Stimulated activated CD4-positive, alpha-beta T cell treated with anti-CD3 and anti-CD28 coated beads, Interleukin-1b, Interleukin-23, amount 100 ng/mL, for 48 hours (primary cell): Measurements from ENCODE around the gene PDE6C.

Experiments
- DNase-seq: peaks from one replicate; pipeline ENCODE4 v3.0.0-alpha.2; 2020

The PDE6C gene

DNA sequence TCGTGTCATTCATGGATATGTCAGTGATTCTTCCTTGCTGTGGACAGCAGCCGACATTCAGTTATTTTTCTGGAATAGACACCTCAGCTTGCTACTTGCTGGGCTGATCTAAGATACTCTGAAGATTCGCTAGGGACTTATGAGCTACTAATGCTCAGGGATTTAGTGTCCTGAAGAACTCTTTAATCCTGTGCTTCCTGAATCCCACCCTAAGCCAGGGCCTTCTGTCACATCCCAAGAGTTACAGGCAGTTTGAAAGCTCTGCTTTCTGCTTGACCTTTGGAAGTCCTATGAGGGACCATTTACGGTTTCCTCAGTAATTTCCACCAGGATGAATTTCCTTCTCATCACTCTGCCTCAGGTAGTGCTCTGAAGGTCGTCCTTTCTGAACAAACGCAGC, at the start of gene PDE6C:
Gene PDE6C (plus strand): TSS at position 227 of the 400 bp plus-strand sequence. CDS start 189 bp downstream, outside the sequence.
- no peak for DNase-seq

DNA sequence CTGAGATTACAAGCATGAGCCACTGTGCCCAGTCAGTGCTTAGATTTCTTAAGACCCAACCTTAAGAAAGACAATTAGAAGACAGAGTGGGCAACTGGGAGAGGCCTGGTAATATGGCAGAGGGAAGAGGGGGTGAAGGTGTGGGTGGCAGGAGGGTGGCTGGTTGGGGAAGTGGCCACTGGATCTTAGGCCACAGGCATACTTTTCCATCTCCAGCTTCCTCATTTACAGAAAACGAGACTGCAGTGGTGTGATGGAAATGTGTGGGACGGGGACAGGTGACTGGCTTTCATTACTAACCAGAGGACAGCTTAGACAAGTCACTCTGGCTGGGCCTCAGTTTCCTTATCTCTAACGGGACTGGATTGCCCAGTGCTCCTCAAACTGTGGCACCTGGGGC, 46.9 kb upstream of the PDE6C start:
- DNase-seq, result no peak

DNA sequence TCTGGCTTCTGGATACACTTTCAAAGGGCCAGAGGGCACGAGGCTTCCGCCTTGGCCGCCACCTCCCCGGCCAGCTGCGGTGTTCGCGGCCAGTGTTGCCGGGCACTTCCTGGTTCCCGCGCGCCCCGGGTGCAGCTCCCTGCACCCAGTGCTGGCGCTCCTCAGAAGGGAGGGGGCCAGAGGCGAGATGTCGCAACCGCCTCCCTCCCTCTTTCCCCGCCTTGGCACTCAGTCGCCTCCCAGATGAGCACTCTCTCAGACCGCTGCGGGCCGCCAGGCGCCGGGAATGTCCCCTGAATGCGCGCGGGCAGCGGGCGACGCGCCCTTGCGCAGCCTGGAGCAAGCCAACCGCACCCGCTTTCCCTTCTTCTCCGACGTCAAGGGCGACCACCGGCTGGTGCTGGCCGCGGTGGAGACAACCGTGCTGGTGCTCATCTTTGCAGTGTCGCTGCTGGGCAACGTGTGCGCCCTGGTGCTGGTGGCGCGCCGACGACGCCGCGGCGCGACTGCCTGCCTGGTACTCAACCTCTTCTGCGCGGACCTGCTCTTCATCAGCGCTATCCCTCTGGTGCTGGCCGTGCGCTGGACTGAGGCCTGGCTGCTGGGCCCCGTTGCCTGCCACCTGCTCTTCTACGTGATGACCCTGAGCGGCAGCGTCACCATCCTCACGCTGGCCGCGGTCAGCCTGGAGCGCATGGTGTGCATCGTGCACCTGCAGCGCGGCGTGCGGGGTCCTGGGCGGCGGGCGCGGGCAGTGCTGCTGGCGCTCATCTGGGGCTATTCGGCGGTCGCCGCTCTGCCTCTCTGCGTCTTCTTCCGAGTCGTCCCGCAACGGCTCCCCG, 45.7 kb upstream of the PDE6C start, which contains the start of gene FFAR4:
Gene FFAR4 (plus strand): TSS at position 231 of the 842 bp plus-strand sequence. CDS start 56 bp downstream, at position 287.
- no peak for DNase-seq

DNA sequence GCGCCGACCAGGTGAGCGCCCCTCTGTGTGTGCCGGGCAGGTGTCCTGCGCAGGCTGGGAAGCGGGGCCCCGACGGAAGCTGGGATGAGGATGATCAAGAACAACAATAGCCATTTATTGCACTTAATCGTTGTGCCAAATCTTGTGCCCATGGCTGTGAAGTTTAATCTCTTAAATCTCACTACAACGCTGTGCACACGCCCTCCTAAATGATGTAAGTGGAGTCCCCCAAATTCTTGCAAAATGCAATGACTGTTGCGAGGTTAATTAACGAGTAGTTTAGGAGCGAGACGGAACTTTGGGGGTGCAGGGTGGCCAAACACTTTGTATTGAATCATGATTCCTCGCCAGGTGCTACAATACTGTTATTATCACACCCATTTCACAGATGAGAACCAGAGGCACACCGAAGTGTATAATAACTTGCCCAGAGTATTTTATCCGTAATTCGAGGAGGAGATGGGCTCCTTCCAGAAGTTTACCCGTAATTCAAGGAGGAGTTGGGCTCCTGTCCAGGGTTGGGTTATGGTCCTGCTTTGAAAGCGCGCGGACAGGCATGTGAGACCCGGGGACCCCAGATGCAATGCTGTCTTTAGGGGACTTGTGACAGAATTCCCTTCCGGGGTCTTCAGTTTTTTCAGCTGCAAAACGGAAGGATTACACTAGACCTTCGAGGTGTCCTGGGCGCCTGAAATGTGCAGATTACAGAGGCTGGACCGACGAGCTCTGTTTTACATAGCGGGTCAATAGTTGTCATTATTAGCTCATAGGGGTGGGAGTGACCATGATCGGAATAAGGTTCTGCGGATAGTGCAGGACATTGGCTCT, 44.8 kb upstream of the PDE6C start:
- no peak for DNase-seq

DNA sequence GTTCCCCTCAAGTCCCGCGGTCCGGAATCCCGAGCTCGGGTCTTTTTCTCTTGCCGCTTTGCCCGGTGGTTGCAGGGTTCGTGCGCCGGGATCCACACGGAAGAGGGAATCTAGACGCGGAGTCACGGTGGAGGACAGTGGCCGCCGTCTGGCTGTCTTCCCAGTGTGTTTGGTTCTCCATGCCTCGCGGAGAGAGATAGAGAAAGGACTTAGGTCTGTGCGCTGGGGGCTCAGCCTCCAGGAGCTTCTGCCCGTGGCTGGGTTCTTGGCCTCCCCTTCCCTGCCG, 44.3 kb upstream of the PDE6C start:
- no peak for DNase-seq

DNA sequence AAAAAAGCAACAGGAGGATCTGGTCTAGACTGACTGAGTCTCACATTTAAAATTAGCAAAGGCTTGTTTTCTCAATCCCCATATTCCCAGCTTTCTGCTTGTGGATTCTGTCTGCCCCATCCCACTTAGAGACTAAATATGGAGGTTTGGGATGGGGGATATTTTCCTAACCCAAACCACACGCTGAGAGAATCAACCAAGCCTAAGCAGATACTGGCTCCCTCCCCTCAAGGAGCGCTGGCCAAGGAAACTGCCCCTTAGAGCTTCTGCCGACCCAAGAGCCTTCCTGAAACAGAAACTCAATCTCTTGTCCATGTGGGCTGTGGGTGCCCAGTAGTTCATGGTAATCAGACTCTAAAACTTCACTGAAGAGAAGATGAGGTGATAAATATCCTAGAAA, 42.0 kb upstream of the PDE6C start:
- no peak for DNase-seq

DNA sequence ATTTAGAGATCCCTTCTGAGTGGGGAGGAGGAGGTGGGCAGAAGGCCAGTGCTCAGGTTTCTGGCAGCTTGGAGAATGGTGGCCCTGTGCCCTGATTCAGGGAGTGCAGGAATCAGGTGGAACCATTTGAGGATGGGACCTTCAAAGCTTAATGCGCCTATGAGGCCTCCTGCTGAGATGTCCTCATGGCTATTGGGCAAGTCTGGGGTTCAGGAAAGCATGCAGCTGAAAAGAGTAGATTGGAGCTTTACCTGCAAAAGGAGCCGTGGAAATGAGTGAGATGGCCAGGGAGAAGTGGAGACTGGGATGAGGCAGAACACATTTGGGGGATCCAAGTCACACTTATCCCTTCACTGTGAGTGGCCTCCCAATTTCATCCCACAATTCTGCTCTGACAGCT, 39.7 kb upstream of the PDE6C start:
- DNase-seq, result no peak

DNA sequence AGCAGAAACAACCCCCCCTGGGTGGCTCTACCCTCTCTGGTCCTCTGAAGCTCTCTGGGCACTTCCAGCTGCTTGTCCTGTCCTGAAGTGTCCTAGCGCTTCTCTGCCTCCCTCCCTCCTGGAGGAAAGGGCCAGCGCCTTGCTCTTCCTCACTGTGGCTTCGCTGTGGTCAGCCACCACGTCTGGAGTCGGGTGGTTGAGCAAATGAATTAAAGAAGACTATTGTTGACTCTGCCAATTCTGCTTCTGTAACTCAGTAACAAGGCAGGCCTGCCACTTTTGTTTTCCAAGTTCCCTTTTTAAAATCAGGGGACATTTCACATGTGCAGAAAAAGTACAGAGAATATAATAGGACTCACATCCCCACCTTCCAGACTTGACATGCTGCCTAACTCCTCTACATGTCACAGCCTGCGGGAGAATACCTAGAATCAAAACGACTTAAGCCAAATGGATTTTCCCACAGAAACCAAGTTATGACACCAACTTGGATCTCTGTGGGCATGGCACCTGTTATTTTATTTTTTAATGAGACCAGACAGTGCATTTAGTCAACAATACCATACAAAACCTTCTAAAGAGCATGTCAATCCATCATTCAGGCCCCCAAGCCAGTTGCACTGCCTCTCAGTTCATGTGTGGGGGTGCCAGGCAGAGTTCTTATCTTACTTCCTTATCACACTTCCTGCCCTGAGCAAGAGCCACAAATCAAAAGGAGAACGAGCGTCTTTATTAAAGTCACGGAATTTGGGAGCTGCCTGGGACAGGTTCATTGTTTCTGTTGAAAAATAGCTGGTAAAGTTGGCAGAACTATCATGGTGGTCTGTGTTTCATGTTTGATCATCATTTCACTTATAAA, 39.1 kb upstream of the PDE6C start:
- no peak for DNase-seq

DNA sequence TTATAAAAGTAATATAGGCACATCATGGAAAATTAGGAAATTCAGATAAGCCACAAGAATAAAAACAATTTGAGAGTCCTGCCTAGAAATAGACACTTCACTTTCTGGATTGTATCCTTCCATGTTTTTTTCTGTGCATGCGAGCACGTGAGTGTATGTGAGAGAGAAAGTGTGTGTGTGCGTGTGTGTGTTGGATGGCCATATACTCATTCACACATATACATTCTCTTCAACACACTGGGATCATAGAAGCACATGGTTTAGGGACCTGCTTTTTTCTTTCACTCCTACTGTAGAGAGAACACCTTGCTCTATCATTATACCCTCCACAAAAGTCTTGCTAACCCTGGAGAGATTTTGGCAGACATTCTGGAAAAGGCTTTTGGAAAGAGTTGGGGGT, 38.4 kb upstream of the PDE6C start:
- DNase-seq, result no peak

DNA sequence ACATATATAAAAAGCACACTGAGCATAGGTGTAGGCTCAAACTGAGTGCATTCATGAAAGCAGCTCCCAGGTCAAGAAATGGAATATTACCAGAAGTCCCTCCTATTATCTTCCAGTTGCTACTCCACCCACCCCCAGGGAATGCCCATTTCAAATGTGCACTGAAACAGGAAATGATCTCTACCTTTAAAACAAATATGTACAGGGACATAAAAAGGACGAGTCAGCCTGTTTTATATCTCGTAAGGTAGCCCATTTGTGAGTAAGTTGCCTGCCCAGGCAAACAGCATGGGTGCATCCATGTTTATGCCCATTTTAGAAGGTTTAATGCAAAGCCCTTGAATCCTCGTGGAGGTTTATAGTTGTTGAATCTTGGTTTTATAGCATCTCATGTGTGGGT, 35.4 kb upstream of the PDE6C start:
- no peak for DNase-seq

DNA sequence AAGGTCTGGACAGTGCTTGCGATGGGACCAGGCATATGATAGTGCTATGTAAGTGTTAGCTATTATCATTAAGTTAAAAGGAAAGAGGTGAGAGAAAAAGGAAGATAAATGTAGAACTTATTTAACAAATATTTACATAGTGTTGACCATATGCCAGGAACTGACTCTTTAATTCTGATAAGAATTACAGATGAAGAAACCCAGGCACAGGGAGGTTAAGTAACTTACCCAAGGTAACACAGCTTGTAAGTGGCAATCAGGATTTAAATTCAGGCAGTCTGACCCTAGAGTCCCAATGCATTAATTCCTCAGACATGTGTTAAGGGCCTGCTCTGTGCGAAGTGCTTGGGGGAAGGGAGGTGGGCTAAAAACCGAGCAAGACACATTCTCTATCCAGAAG, 34.8 kb upstream of the PDE6C start:
- DNase-seq, result no peak

DNA sequence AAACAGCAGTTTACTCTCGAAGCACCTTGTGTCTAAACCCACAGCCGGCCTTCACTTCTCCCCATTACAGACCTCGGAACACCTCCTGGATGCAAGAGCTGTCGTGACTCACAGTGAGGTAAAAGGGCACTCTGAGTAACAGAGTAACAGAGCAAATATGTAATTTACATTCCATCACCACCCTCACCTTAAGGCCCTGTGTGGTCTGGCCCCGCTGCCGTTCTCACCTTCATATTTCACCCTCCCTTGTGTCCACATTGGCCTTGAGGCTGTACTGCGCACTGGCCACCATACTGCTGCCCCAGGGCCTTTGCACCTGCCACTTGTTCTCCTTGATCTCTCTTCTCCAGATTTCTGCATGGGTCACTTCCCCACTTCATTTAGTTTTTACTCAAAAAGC, 33.2 kb upstream of the PDE6C start:
- no peak for DNase-seq

DNA sequence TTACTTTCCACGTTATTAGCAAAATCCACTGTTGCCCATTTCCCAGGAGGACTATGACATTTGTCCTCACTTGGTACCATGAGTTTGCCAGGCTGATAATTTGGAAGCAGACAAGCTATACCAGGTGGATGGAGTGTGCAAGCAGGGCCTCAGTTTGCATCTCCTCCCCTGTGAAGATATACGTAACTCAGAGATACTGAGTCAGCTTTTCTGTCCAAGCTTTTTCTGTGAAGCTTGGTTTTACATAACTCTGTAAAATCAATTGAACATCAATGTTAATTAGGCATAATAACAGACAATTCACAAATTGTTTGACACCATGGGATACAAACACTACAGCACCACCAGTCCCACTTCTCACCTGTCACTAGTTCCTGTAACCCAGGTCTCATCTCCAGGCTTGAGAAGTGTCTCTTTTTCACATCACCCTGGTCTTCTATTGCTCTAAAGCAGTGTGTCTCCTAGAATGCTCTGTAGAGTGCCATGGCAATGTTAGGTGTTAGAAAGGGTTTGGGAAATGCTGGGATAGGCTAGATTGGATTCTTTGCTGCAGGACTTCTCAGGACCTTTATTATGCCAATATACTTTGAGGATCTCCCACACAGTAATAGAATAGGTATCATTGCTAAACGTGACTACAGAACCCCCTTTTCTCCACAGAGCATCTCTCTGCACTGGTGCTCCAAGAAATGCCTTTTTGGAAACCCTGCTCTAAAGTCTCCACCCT, 32.2 kb upstream of the PDE6C start:
- no peak for DNase-seq

DNA sequence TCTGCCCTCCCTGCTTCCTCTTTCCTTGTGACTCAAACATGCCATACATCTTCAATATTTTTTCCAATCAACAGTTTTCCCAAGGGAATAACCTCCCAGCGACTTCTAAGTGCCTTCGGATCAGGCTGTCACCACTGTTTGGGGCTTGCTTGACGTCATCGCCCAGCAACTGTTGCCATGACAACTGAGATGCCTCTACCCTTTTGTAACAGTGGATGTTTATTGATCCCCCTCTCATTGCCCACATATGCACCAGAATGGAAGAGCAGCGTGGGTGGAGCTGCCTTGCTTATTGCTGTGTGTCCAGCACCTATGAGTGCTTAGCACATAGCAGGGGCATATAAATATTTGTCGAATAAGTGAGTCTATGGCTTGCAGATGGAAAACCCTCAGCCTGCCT, 31.5 kb upstream of the PDE6C start:
- no peak for DNase-seq

DNA sequence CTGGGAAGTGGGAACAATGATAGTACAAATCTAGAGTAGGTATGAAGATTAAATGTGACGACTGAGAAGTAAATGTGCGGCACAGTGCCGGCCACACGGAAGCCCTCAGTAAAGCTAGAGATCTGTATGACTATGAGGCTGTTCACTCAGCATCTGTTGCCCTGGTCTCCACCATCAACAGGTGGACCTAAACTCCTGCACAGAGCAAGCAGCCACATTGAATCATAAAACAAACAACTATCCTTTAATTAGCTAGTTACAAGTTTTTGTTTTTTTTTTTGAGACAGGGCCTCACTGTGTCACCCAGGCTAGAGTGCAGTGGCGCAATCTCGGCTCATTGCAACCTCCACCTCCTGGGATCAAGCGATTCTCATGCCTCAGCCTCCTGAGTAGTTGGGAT, 27.9 kb upstream of the PDE6C start:
- no peak for DNase-seq

DNA sequence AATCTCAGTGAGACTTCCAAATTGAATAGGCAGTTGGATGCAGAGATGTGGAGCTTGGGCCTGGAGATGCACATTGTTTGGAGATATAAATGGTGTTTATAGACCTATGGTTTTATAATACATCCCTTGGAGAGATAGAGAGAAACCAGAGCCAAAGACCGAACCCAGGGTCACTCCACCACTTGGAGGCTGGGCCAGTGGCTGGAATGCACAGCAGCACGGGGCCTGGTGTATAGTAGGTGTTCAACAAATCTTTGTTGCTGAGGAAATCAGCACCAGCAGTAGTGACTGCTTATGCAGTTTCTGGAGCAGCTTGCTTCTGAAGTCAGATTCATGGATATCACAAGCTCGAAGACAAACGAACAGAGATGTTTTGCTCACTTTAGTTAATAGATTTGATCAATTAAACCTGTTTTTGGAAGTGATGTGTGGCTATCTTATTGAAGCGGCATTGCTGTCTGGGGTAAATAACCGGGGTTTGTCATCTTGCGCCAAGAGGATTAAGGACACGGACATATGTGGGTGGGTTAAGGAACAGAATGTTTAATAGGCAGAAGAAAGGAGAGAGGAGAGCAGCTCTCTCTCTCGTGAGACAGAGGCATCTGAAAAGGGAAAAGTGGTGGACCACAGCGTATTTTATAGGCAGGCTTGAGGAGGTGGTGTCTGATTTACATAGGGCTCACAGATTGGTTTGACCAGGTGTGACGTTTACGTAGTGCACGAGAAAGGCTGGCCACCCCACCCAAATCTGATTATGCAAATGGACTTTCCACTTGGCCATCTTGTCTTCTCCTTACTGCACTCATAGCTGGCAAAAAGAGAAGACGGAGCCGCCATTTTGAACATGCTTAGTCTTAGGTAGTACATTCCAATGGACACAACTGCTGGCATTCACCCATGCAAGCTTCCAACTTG, 22.4 kb upstream of the PDE6C start:
- DNase-seq, result no peak

DNA sequence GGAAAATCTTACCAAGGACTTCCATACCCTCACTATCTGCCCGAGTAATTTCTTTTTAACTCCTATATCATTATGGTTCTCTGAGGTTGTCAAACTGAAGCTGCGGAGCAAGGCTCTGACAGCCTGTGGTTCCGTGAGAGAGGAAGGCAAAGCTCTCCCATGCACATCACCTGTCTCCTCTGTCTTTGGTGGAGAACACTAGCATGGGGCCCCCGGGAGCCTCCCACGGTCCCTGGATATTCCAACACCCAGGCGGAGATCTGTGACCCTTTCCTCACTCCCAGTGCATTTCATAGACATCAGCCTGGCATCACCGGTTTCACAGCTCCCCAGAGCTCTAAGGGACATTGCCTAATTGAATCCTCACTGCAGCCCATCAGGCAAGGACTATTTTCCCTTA, 21.7 kb upstream of the PDE6C start:
- no peak for DNase-seq

DNA sequence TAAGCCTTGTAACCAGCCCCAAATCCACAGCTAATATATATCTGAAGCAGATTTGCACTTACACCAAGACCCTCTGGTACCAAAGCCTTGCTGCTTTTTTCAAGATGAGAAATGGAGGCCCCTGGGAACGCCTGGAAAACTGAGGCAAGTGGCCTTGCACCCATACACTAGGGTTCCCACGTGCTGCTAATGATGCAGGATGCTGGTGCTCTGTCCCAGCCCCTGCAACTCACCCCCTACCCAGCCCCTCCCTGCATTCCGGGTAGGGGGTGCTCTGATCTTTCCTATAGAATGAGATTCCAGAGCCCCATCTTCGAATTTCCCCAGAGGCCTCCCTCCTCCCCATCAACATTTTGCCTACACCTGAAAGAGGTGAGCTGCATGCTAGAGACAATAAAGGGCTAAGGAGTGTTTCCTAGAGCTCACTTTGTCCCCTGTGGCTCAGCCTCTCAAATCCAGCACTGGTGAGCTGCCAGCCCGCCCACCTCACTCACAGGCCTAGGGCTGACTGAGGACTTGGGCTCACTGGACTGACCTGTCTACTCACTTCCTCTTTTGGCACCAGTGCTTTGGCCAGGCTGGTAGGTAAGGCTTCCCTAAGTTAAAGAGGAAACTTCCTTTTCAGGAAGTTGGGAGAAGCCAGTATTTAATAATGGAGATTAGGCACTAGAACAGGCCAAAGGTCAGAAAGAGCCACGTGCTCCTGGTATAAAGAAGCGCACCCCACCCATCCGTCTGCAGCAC, 21.1 kb upstream of the PDE6C start:
- no peak for DNase-seq

DNA sequence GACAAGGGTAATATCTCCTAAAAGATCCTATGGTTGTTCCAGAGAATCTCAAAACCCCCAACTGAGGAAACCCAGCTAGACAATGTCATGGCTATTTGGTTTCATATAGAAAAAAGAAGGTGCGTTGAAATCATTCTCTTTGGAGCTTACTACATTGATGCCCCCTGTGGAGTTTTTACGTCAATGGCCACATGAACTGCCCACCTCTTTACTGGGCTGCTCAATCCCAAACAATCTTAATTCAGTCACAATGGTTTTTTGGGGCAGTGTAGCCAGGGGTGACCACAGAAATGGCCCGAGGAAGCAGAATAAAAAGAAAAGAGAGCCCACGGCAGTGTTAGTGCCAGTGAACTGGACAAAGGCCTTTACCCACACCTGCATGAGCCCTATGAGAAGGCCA, 19.1 kb upstream of the PDE6C start:
- DNase-seq, result no peak

DNA sequence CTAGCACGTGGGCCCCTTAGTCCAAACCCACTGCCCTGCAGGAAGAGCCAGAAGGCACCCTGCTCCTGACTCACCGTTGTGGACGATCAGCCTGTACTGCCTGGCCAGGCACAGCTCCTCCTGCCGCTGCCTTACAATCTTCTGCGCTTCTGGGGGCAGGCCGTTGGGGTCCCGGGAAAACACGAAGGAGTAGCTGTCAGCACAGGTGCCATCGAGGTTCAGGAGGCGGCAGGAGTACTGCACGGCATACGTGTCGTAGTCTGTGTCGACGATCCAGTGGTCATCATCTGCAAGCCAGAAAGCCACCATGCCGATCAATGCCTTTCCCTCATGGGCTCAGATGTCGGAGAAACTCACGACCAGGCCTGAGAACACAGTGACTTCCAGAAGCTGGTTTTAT, 18.6 kb upstream of the PDE6C start:
- no peak for DNase-seq

DNA sequence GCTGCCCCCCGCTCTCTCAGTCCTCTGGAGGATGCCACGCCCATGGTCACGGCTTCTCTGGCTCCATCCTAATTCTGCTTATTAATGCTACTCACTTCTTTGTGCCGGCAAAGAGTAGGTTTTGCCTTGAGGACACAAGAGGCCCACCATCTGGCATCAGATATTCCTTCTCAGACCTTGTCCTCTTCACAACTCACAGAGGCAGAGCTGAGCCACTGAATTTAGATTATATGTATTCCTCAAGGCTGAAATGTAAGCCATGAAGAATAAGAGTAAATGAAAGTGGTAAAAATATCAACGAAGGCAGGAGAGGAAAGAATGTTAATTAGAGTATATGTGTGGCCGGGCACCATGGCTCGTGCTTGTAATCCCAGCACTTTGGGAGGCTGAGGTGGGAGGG, 17.8 kb upstream of the PDE6C start:
- no peak for DNase-seq
